HepG2 (cell line): ENCODE data around the gene CNIH3. TPM values are rescaled to one million over a fixed set of nuclear protein-coding genes. Genes with fewer than 3 reads are reported as not detected.

ENCODE experiments used
- ATAC-seq: fragments of 200-7000 bp; cut with Tn5 transposase; 3 replicates; pipeline ENCODE4 v1.9.1; 2020; ENCODE audit warnings: mild to moderate bottlenecking, moderate library complexity
- BruUV-seq: library from RNA; stranded (reverse); fragments of 400-500 nt; replicated peaks from 2 replicates; lab custom pipeline; 2021; lab: Mats Ljungman, UMichigan
- CTCF ChIA-PET: fragments of 300-600 bp; formaldehyde crosslinking; extraction: SDS; loops from one replicate; lab custom pipeline; 2021; ENCODE audit warnings: low total read pairs, inconsistent platforms, low intra/inter-chr PET ratio; lab: Yijun Ruan, JAX
- POLR2A ChIA-PET: fragments of 350-600 bp; sonication (Branson Sonifier 250); formaldehyde crosslinking; loops from one replicate; lab custom pipeline; 2020; ENCODE audit warnings: antibody characterized with exemption, inconsistent platforms; lab: Yijun Ruan, JAX
- DNase-seq: peaks from one replicate; pipeline ENCODE4 v3.0.0-alpha.2; 2015; ENCODE audit warnings: low spot score
- FAIRE-seq: peaks from 3 replicates; lab custom pipeline; 2011; peaks lifted over from hg19 to GRCh38; lab: Jason Lieb, UNC
- H2AFZ ChIP-seq: one replicate; pipeline ENCODE4 v1.6.1; 2011; ENCODE audit warnings: low read length, inconsistent platforms
- H3K27ac ChIP-seq: fragments of 300-600 bp; 3 replicates; pipeline ENCODE4 v1.8.0; 2011; ENCODE audit warnings: mixed run types, mild to moderate bottlenecking, mixed read lengths, low read length, inconsistent platforms; ENCODE audit not compliant: insufficient read depth; ENCODE audit errors: extremely low read length
- H3K27me3 ChIP-seq, 2 experiments: fragments of 200-600 bp in 1 of 2; 2 replicates in 1 of 2; 3 replicates in 1 of 2; pipeline versions ENCODE4 v1.6.0 to v1.8.0; 2011; ENCODE audit warnings: low read length in 2 of 2, mild to moderate bottlenecking in 2 of 2, moderate library complexity in 2 of 2, inconsistent platforms in 1 of 2; ENCODE audit not compliant: insufficient read depth in 2 of 2, control insufficient read depth in 1 of 2
- H3K36me3 ChIP-seq, 2 experiments: fragments of 200-600 bp in 1 of 2; replicated peaks in 1 of 2; 2 replicates in 1 of 2; 3 replicates in 1 of 2; pipeline versions ENCODE4 v1.5.1 to v1.8.0; 2011; ENCODE audit warnings: low read length in 2 of 2, inconsistent platforms in 1 of 2; ENCODE audit not compliant: insufficient read depth in 2 of 2, control insufficient read depth in 1 of 2
- H3K4me1 ChIP-seq: 2 replicates; pipeline ENCODE4 v1.5.1; 2012; ENCODE audit warnings: low read length, inconsistent platforms; ENCODE audit not compliant: insufficient read depth
- H3K4me2 ChIP-seq: 2 replicates; pipeline ENCODE4 v1.6.0; 2011; ENCODE audit warnings: low read depth, low read length, inconsistent platforms
- H3K4me3 ChIP-seq, 3 experiments: fragments of 200-600 bp in 1 of 3; sonication (generic), shearing (Covaris generic) in 1 of 3; replicated peaks in 1 of 3; 2 replicates each; pipeline ENCODE4 v1.5.1; 2011 to 2016; ENCODE audit warnings: low read length in 3 of 3, inconsistent platforms in 2 of 3, low read depth in 2 of 3, mild to moderate bottlenecking in 2 of 3, control low read depth in 1 of 3, mixed read lengths in 1 of 3; ENCODE audit not compliant: insufficient read depth in 1 of 3
- H3K79me2 ChIP-seq: one replicate; pipeline ENCODE4 v1.6.1; 2011; ENCODE audit warnings: low read length, inconsistent platforms; ENCODE audit not compliant: insufficient read depth
- H3K9ac ChIP-seq: 2 replicates; pipeline ENCODE4 v1.6.0; 2011; ENCODE audit warnings: mild to moderate bottlenecking, low read depth, low read length, inconsistent platforms; ENCODE audit not compliant: insufficient read depth
- H3K9me3 ChIP-seq: 2 replicates; pipeline ENCODE4 v1.5.1; 2012; ENCODE audit warnings: mild to moderate bottlenecking, low read length
- H4K20me1 ChIP-seq: 2 replicates; pipeline ENCODE4 v1.6.0; 2011; ENCODE audit warnings: inconsistent platforms, mild to moderate bottlenecking, low read length, moderate library complexity; ENCODE audit not compliant: insufficient read depth
- DRAP1 ChIP-seq: IDR thresholded peaks from 2 replicates; pipeline ENCODE4 v1.6.1; 2016; ENCODE audit warnings: missing genetic modification reagents, missing compliant biosample characterization
- HNF1B ChIP-seq: sonication (generic); formaldehyde crosslinking; IDR thresholded peaks from 2 replicates; pipeline ENCODE4 v1.5.1; 2020; ENCODE audit warnings: mild to moderate bottlenecking, moderate library complexity, missing genetic modification reagents
- SYNCRIP ChIP-seq: fragments of 200-400 bp; formaldehyde crosslinking; IDR thresholded peaks from 2 replicates; pipeline ENCODE4 v1.6.1; 2018; ENCODE audit warnings: mild to moderate bottlenecking, low read depth, low read length; ENCODE audit not compliant: insufficient read depth
- ZMYM3 ChIP-seq: sonication (generic); formaldehyde crosslinking; IDR thresholded peaks from 2 replicates; pipeline ENCODE4 v1.5.1; 2020; ENCODE audit warnings: mild to moderate bottlenecking, missing genetic modification reagents
- ZNF629 ChIP-seq: sonication (generic); formaldehyde crosslinking; conservative IDR thresholded peaks from 2 replicates; pipeline ENCODE4 v1.5.0; 2020; ENCODE audit warnings: missing genetic modification reagents
- WGBS: methylation state at CpG from one replicate; pipeline ENCODE4 v1.1.6; 2017; ENCODE audit warnings: low lambda C conversion rate; 5-methylcytosine and 5-hydroxymethylcytosine counted together
- in situ Hi-C: cut with HindIII; loops from 2 replicates; pipeline ENCODE4 v1.10.0; 2017; ENCODE audit warnings: low pct_unique_long_range_greater_than_20kb; ENCODE audit not compliant: extremely low pct_ligation_motif_present
- intact Hi-C: fragments of 100-400 bp; cut with micrococcal nuclease; formaldehyde crosslinking; loops from one replicate; pipeline ENCODE4 v1.10.0; 2022; ENCODE audit not compliant: unreplicated experiment
- polyA plus RNA-seq, 8 experiments: library from polyadenylated mRNA; depleted of rRNA in 3 of 8; stranded (reverse) in 7 of 8; unstranded in 1 of 8; fragments of >200 nt; fragmentation: Illumina TruSeq in 4 of 8; extraction: Trizol in 4 of 8; gene quantifications; 2 replicates each; pipeline versions ENCODE4 v1.2.1 to v1.2.3, GENCODE V29; 2011 to 2016; ENCODE audit warnings: low read depth in 4 of 8, missing spikeins in 1 of 8, mixed read lengths in 1 of 8; ENCODE audit not compliant: insufficient read depth in 1 of 8
- total RNA-seq, 5 experiments: library from RNA; depleted of rRNA; stranded (reverse); fragments of >200 nt; fragmentation: Illumina TruSeq; extraction: Trizol; gene quantifications; 2 replicates each; pipeline ENCODE4 v1.2.3, GENCODE V29; 2016; ENCODE audit warnings: low read depth in 1 of 5

The CNIH3 gene
- total and polyA plus RNA-seq, 2 of the 13 experiments (the other 11 are each of a cell fraction or from before 2014, with no cell fraction given), result 0.36 to 1.1 TPM

GRCh38 chr1:224733027-224733911, 117.2 kb downstream of the CNIH3 start:
- H3K4me2 ChIP-seq, result peak overlapping the region; percentile 59; the same call in 1 of the 2 replicates
- no peak overlapping the region for H3K4me3 ChIP-seq
- no peak for TF ChIP-seq DRAP1
- TF ChIP-seq SYNCRIP, result no peak
- TF ChIP-seq ZNF629, result peak; percentile 84
- TF ChIP-seq ZMYM3, result 0 out of 2 replicates have a peak, but pooled peaks have one; percentile 25
- no peak for TF ChIP-seq HNF1B (CRISPR knock-in tag)
- no peak overlapping the region for H3K9ac ChIP-seq
- H3K27me3 ChIP-seq, result peaks cover 0 to 4% of the 10 kb centered on the region in 2 experiments; a peak in 2 of 5 replicates
- no peaks in the 10 kb centered on the region for H4K20me1 ChIP-seq
- peaks cover 16% of the 10 kb centered on the region for H3K4me1 ChIP-seq
- no TSS peak for BruUV-seq
- in situ Hi-C loops (no loop called here), intact Hi-C loops (no loop called here)
- WGBS, result 15% methylated on average over 3 of the region's 12 CpGs
- ATAC-seq, result peak; percentile 65
- DNase-seq, result peak; percentile 9
- POLR2A ChIA-PET, result no interaction called here
- no peak overlapping the region for H3K27ac ChIP-seq
- H3K9me3 ChIP-seq, result no peaks in the 10 kb centered on the region
- no peaks in the 10 kb centered on the region for H3K36me3 ChIP-seq
- H2AFZ ChIP-seq, result no peak overlapping the region
- CTCF ChIA-PET, result no interaction called here
- no peaks in the 10 kb centered on the region for H3K79me2 ChIP-seq
- FAIRE-seq, result no peak
